HUDEP-2 (cell line): ENCODE measurements around the gene ANAPC7.
A peak's percentile ranks its signal among the peaks of the same experiment; 100 is the strongest.
"Not testable (repeated sequence)": the region's sequence is repeated elsewhere in the genome, so short reads cannot be mapped to it uniquely, and the experiment has no call there.

ENCODE experiments used
- DNase-seq, 76 experiments: peaks; one replicate each; lab custom pipeline; 2025; ENCODE audit not compliant: unreplicated experiment in 76 of 76; lab: John Stamatoyannopoulos, UW

Gene ANAPC7

GRCh38 chr12:110403146-110403975 is at the start of gene ANAPC7:
Gene ANAPC7 (minus strand): TSS chr12:110403708. CDS start chr12:110403627, 81 bp downstream.
- DNase-seq = peak in 75 of 76 experiments; percentile 8 to 88 (median 77)

DNA sequence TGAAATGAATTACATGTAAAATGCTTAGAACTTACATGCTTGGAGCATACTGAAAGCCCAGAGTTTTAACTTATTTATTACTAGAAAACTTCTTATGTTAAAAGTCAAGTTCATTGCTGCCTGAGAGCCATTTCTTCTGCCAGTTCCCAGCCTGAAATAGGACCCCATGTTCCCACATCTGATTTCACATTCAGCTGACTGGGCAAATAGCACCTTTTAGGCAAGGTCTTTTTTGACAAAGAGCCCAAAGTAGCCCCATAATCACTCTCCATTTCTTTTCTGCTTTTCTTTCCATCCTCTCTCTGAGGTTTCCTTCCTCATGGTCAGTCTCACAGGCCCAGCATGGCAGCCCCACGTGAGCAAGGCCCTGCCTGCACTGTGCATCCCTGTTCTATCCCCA is 47.8 kb upstream of the ANAPC7 start:
- no peak for DNase-seq

GRCh38 chr12:110449799-110450497 is 46.4 kb upstream of the ANAPC7 start, which contains the start of gene ARPC3:
Gene ARPC3 (minus strand): TSS chr12:110450337. CDS start chr12:110450260, 77 bp downstream.
- peak in 75 of 76 experiments; percentile 50 to 95 (median 89) for DNase-seq

GRCh38 chr12:110444455-110444854 is 40.9 kb upstream of the ANAPC7 start:
- DNase-seq = no peak

DNA sequence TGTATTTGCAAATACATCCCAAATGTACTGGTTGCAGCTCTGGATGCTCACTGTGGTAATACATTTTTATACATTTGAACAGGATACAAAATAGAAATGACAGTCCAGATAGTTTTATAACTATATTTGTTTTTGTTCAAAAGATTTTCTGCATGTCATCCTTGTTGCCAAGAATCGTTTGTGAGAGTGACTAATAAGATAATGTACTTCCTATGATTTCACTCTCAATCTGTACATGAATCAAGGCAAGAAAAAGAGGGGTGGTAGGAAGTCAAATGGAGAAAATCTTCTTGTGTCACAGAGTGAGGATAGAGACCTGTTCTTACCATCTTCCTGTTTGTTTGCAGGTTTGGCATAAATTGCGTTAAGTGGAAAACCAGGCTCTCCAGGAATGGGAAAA is 32.7 kb upstream of the ANAPC7 start:
- DNase-seq = no peak

GRCh38 chr12:110431957-110432587 is 28.6 kb upstream of the ANAPC7 start:
- no peak for DNase-seq

GRCh38 chr12:110429676-110430075 is 26.2 kb upstream of the ANAPC7 start:
- not testable (repeated sequence) for DNase-seq

DNA sequence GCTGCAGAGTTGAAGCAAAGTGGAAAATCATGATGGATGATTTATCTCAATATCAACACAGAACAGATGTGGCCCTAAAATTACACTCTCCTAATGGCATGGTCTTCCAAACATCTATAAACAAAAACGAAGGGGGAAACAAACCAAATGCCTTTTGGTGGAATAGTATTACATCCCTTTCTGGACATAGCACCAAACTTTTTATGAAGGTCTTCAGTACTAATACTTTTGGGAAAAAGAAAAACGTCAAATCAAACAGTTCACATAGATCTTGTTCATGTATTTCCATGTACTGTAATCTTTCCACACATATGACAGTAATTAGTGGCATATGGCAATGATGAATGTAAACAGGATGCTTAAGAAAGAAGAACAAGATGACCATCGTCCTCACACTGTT is 22.9 kb upstream of the ANAPC7 start:
- no peak for DNase-seq

DNA sequence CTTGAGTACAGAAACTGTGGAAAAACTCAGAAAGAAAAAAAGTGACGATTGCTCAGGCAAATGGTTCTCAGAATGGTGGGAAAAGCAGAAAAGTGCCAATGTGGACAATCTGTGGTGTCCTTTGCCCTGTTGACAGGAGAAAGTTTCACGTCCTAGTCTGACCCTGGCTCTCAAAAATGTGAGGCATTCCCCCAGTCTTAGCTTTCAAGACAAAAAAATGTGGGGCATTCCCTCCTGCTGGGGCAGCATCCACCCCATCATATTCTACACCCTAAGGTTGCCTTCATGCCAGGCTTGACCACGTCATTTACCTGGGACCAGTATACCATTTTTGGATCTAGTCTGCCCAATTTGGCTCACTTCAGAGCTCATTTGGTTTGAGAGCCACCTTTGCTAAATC is 20.7 kb upstream of the ANAPC7 start:
- DNase-seq = peak in 1 of 76 experiments; percentile 3

DNA sequence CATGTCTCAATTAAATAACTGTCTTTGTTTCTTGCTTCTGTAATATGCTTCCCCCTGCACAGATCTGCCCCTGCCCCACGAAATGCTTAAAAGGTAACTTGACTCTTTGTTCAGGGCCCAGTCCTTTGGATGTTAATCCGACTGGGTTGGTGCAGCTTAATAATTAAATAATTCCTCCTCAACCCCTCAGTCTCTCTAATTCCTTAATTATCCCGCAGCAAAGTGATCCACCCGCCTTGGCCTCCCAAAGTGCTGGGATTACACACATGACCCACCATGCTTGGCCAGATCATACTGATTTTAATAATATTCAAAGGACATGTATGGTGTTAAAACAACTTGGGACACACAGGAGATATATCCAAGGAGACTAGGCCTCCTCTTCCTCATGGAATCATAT is 18.2 kb upstream of the ANAPC7 start:
- DNase-seq = no peak

- no peak for DNase-seq
Observed at GRCh38 chr12:110421159-110421661, 17.7 kb upstream of the ANAPC7 start.

GRCh38 chr12:110420644-110421043 is 17.1 kb upstream of the ANAPC7 start:
- not testable (repeated sequence) for DNase-seq

DNA sequence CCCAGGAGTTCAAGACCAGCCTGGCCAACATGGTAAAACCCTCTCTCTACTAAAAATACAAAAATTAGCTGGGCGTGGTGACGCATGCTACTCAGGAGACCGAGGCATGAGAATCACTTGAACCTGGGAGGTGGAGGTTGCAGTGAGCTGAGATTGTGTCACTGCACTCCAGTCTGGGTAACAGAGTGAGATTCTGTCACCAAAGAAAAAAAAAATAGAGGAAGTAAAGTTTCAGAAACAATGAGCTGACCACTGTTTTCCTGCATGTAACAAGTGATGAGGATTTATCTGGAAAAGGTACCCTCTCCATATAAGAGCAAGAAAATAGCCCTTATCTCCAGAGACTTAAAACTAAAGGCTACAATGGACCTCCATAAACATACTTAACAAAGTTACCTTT is 13.6 kb upstream of the ANAPC7 start:
- DNase-seq = not testable (repeated sequence)

- DNase-seq = not testable (repeated sequence)
Observed at GRCh38 chr12:110410086-110410485, 6.6 kb upstream of the ANAPC7 start.

- not testable (repeated sequence) for DNase-seq
Observed at GRCh38 chr12:110405126-110405662, 1.7 kb upstream of the ANAPC7 start.

DNA sequence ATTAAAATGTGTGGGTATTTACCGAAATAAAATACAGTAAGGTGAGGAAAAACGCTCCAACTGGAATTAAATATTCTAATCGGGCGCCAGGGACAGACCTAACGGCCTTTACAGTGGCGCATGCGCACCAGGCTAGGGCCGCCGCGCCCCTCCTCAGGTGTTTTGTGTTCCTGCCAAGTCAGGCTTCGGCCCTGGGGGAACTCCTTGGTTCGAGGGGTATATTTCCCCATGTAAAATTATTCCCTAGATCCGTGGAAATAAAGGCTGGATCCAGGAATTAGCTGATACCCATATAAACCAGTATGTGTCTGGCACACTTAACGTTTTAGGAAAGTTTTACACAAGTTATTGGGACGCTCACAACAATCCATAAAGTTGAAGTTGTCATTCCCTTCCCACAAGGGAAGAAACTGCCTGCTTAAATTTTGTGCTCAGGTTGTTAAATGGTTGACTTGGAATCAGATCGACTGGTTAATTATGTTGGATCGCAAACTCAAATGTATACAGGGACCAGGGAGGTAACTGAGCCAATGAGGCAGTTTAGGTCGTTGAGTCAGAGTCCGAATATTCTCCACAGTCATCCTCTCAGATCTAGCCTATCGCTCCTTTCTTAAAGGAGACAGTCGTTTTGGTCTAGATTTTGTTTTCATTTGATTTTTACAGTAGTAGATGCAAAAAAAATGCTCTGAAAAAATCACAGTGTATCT is 621 bp upstream of the ANAPC7 start:
- DNase-seq = peak in 70 of 76 experiments; percentile 6 to 80 (median 54)

DNA sequence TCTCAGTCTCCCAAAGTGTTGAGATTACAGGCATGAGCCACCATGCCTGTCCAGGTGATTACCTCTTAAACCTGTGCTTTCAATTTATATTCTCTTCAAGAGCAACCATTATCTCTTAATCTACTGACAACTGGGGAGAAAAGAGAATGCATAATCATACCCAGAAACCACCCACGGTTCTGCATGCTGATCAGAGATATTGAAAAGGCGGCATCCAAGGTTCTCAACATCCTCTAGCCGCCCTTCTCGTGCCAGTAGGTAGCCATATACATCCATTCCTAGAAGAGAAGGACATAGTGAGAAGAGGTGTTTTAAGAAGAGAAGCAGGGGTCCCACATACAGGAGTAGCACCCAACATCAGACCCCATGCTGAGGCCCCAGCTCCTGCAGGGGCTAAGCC is 20.8 kb downstream of the ANAPC7 start:
- no peak for DNase-seq

DNA sequence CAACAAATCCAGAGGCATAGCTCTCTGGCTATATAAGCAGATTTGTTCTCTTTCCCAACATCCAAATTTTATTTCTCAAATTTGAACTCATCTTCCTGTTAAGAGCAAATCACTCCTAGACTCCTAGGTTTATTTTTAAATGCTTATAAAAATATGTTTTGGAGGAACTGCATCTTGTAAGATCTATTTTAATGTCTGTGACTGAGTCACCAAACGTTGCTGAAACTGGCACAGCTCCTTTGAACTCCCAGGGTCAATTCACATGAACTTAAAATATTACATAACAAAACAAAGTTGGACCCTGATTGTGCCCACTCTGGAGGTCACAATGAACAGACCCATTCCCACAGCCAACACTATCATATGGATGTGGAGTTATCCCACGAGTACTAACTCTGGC is 23.9 kb downstream of the ANAPC7 start:
- no peak for DNase-seq

GRCh38 chr12:110379197-110379596 is 24.3 kb downstream of the ANAPC7 start:
- DNase-seq = no peak

DNA sequence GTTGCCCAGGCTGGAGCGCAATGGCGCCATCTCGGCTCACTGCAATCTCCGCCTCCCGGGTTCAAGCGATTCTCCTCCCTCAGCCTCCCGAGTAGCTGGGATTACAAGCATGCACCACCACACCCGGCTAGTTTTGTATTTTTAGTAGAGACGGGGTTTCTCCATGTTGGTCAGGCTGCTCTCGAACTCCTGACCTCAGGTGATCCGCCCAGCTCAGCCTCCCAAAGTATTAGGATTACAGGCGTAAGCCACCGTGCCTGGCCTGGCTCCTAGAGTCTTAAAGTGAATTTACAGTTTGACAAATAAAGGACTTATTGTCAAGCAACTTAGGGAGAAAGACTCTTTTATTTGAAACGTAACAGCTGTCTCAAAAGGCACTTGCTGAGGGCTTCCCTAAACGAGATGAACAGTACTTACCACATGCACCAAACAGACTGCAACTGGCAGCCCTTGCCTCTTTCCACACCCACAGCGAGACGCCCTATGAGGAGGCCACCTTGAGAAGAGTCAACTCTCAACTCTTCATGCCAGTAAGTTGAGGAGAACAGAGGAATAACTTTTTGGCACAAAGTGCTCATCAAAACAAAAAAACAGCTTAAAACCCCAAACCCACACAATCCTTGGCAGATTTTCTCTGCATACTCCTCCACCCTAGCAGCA is 25.2 kb downstream of the ANAPC7 start:
- not testable (repeated sequence) for DNase-seq
